Lung (tissue), 12 donors: ENCODE measurements around the gene TADA2A. TPM values are rescaled to one million over a fixed set of nuclear protein-coding genes. Genes with fewer than 3 reads are reported as not detected.

ENCODE experiments used
- ATAC-seq: fragments of 200-7000 bp; cut with Tn5 transposase; one replicate; pipeline ENCODE4 v1.9.1; 2020; ENCODE audit warnings: moderate number of reproducible peaks; ENCODE audit not compliant: insufficient read depth, low FRiP score
- DNase-seq, 3 donors: peaks; one replicate each; pipeline ENCODE4 v3.0.0-alpha.2; 2013 to 2017
- H3K27ac ChIP-seq, 2 donors: one replicate each; pipeline ENCODE4 v1.5.1; 2013; ENCODE audit warnings: mild to moderate bottlenecking in 2 of 2, moderate library complexity in 2 of 2, control low read depth in 1 of 2, inconsistent platforms in 1 of 2, low read depth in 1 of 2, low read length in 1 of 2
- H3K27me3 ChIP-seq, 3 donors: one replicate each; pipeline ENCODE4 v1.5.1; 2013; ENCODE audit warnings: low read length in 2 of 3; ENCODE audit not compliant: control insufficient read depth in 3 of 3, insufficient read depth in 3 of 3
- H3K36me3 ChIP-seq, 4 donors: one replicate each; pipeline ENCODE4 v1.5.1; 2013; ENCODE audit warnings: low read length in 4 of 4, mild to moderate bottlenecking in 1 of 4, moderate library complexity in 1 of 4; ENCODE audit not compliant: control insufficient read depth in 4 of 4, insufficient read depth in 4 of 4
- H3K4me1 ChIP-seq, 5 donors: one replicate each; pipeline ENCODE4 v1.5.1; 2013; ENCODE audit warnings: low read length in 5 of 5, mild to moderate bottlenecking in 2 of 5, moderate library complexity in 1 of 5; ENCODE audit not compliant: control insufficient read depth in 5 of 5, insufficient read depth in 5 of 5
- H3K4me3 ChIP-seq: one replicate; pipeline ENCODE4 v1.5.1; 2013; ENCODE audit warnings: mild to moderate bottlenecking, control low read depth, moderate library complexity
- H3K9ac ChIP-seq, 2 donors: one replicate each; pipeline ENCODE4 v1.5.1; 2013; ENCODE audit warnings: low read length in 2 of 2, control low read depth in 1 of 2; ENCODE audit not compliant: insufficient read depth in 1 of 2
- H3K9me3 ChIP-seq, 4 donors: one replicate each; pipeline ENCODE4 v1.5.1; 2013; ENCODE audit warnings: low read length in 3 of 4, mild to moderate bottlenecking in 1 of 4, moderate library complexity in 1 of 4; ENCODE audit not compliant: control insufficient read depth in 4 of 4, insufficient read depth in 3 of 4
- WGBS, 2 donors: extraction: QIAGEN DNeasy Blood & Tissue Kit; methylation state at CpG; one replicate each; pipeline ENCODE4 v1.1.7; 2013; 5-methylcytosine and 5-hydroxymethylcytosine counted together
- polyA plus RNA-seq, 2 donors: library from polyadenylated mRNA; stranded (reverse); fragments of 200-250 nt; gene quantifications; one replicate each; pipeline ENCODE4 v1.2.1, GENCODE V29; 2013
- total RNA-seq, 2 donors: library from RNA; depleted of rRNA in 1 of 2; stranded (reverse); fragments of >200 nt in 1 of 2; gene quantifications; one replicate each; pipeline ENCODE4 v1.2.1, GENCODE V29; 2014 to 2021
- TF ChIP-seq, protein P1 (sequence below): IDR thresholded peaks from 2 replicates; pipeline ENCODE4 v1.5.1; 2012; ENCODE audit warnings: mild to moderate bottlenecking; ENCODE audit errors: control extremely low read depth, extremely low read depth
- donor health status: control.
- donor health status: control.
- donor health status: Bipolar disorder and iron deficiency.
- donor health status: healthy.
- donor health status: DM: yes; HTN: yes; CAD: no.

The TADA2A gene
- total and polyA plus RNA-seq, 4 donors: 7.4 to 28.6 (median 16.9) TPM

- Histone ChIP-seq H3K4me3 (no peak overlapping the region), H3K9me3 (no peaks in the 10 kb centered on the region), H3K27ac (no peak overlapping the region), H3K9ac (no peak overlapping the region), H3K27me3 (no peaks in the 10 kb centered on the region), H3K4me1 (peaks cover 0 to 3% (median 0%) of the 10 kb centered on the region in 5 donors), H3K36me3 (peaks cover 4 to 44% (median 38%) of the 10 kb centered on the region in 4 donors)
- DNase-seq (no peak), ATAC-seq (no peak)
- TF ChIP-seq, protein P1, sequence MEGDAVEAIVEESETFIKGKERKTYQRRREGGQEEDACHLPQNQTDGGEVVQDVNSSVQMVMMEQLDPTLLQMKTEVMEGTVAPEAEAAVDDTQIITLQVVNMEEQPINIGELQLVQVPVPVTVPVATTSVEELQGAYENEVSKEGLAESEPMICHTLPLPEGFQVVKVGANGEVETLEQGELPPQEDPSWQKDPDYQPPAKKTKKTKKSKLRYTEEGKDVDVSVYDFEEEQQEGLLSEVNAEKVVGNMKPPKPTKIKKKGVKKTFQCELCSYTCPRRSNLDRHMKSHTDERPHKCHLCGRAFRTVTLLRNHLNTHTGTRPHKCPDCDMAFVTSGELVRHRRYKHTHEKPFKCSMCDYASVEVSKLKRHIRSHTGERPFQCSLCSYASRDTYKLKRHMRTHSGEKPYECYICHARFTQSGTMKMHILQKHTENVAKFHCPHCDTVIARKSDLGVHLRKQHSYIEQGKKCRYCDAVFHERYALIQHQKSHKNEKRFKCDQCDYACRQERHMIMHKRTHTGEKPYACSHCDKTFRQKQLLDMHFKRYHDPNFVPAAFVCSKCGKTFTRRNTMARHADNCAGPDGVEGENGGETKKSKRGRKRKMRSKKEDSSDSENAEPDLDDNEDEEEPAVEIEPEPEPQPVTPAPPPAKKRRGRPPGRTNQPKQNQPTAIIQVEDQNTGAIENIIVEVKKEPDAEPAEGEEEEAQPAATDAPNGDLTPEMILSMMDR: no peak
- 86 to 87% methylated on average over 8 of the region's 8 CpGs for WGBS, 2 donors
Measured at GRCh38 chr17:37518826-37519225, 112.1 kb downstream of the TADA2A start.

- Histone ChIP-seq H3K27ac (no peak overlapping the region), H3K36me3 (peaks cover 4 to 47% (median 38%) of the 10 kb centered on the region in 4 donors), H3K4me1 (peaks cover 0 to 3% (median 0%) of the 10 kb centered on the region in 5 donors), H3K9me3 (no peaks in the 10 kb centered on the region), H3K27me3 (no peaks in the 10 kb centered on the region), H3K4me3 (no peak overlapping the region), H3K9ac (no peak overlapping the region)
- no peak for ATAC-seq
- WGBS, 2 donors: 51 to 78% methylated on average over 5 of the region's 5 CpGs
- no peak for DNase-seq
- TF ChIP-seq, protein P1: no peak
Measured at GRCh38 chr17:37519251-37519985, 112.7 kb downstream of the TADA2A start.

- Histone ChIP-seq H3K4me3 (no peak overlapping the region), H3K36me3 (peaks cover 4 to 48% (median 38%) of the 10 kb centered on the region in 4 donors), H3K9me3 (no peaks in the 10 kb centered on the region), H3K27me3 (no peaks in the 10 kb centered on the region), H3K9ac (no peak overlapping the region), H3K27ac (no peak overlapping the region), H3K4me1 (peaks cover 0 to 3% (median 0%) of the 10 kb centered on the region in 5 donors)
- TF ChIP-seq, protein P1: no peak
- DNase-seq (no peak), ATAC-seq (no peak)
- WGBS, 2 donors: 88 to 90% methylated on average over 8 of the region's 8 CpGs
Measured at GRCh38 chr17:37520174-37520573, 113.5 kb downstream of the TADA2A start.
